HepG2 (cell line): ENCODE measurements around the gene NES. TPM values are rescaled to one million over a fixed set of nuclear protein-coding genes. Genes with fewer than 3 reads are reported as not detected.

Experiments
- ATAC-seq: fragments of 200-7000 bp; cut with Tn5 transposase; 3 replicates; pipeline ENCODE4 v1.9.1; 2020; ENCODE audit warnings: mild to moderate bottlenecking, moderate library complexity
- BruUV-seq: library from RNA; stranded (reverse); fragments of 400-500 nt; replicated peaks from 2 replicates; lab custom pipeline; 2021; lab: Mats Ljungman, UMichigan
- CTCF ChIA-PET: fragments of 300-600 bp; formaldehyde crosslinking; extraction: SDS; loops from one replicate; lab custom pipeline; 2021; ENCODE audit warnings: low total read pairs, inconsistent platforms, low intra/inter-chr PET ratio; lab: Yijun Ruan, JAX
- POLR2A ChIA-PET: fragments of 350-600 bp; sonication (Branson Sonifier 250); formaldehyde crosslinking; loops from one replicate; lab custom pipeline; 2020; ENCODE audit warnings: antibody characterized with exemption, inconsistent platforms; lab: Yijun Ruan, JAX
- DNase-seq: peaks from one replicate; pipeline ENCODE4 v3.0.0-alpha.2; 2015; ENCODE audit warnings: low spot score
- FAIRE-seq: peaks from 3 replicates; lab custom pipeline; 2011; peaks lifted over from hg19 to GRCh38; lab: Jason Lieb, UNC
- H2AFZ ChIP-seq: one replicate; pipeline ENCODE4 v1.6.1; 2011; ENCODE audit warnings: low read length, inconsistent platforms
- H3K27ac ChIP-seq: fragments of 300-600 bp; 3 replicates; pipeline ENCODE4 v1.8.0; 2011; ENCODE audit warnings: mixed run types, mild to moderate bottlenecking, mixed read lengths, low read length, inconsistent platforms; ENCODE audit not compliant: insufficient read depth; ENCODE audit errors: extremely low read length
- H3K27me3 ChIP-seq, 2 experiments: fragments of 200-600 bp in 1 of 2; 2 replicates in 1 of 2; 3 replicates in 1 of 2; pipeline versions ENCODE4 v1.6.0 to v1.8.0; 2011; ENCODE audit warnings: low read length in 2 of 2, mild to moderate bottlenecking in 2 of 2, moderate library complexity in 2 of 2, inconsistent platforms in 1 of 2; ENCODE audit not compliant: insufficient read depth in 2 of 2, control insufficient read depth in 1 of 2
- H3K36me3 ChIP-seq, 2 experiments: fragments of 200-600 bp in 1 of 2; replicated peaks in 1 of 2; 2 replicates in 1 of 2; 3 replicates in 1 of 2; pipeline versions ENCODE4 v1.5.1 to v1.8.0; 2011; ENCODE audit warnings: low read length in 2 of 2, inconsistent platforms in 1 of 2; ENCODE audit not compliant: insufficient read depth in 2 of 2, control insufficient read depth in 1 of 2
- H3K4me1 ChIP-seq: 2 replicates; pipeline ENCODE4 v1.5.1; 2012; ENCODE audit warnings: low read length, inconsistent platforms; ENCODE audit not compliant: insufficient read depth
- H3K4me2 ChIP-seq: 2 replicates; pipeline ENCODE4 v1.6.0; 2011; ENCODE audit warnings: low read depth, low read length, inconsistent platforms
- H3K4me3 ChIP-seq, 3 experiments: fragments of 200-600 bp in 1 of 3; sonication (generic), shearing (Covaris generic) in 1 of 3; replicated peaks in 1 of 3; 2 replicates each; pipeline ENCODE4 v1.5.1; 2011 to 2016; ENCODE audit warnings: low read length in 3 of 3, inconsistent platforms in 2 of 3, low read depth in 2 of 3, mild to moderate bottlenecking in 2 of 3, control low read depth in 1 of 3, mixed read lengths in 1 of 3; ENCODE audit not compliant: insufficient read depth in 1 of 3
- H3K79me2 ChIP-seq: one replicate; pipeline ENCODE4 v1.6.1; 2011; ENCODE audit warnings: low read length, inconsistent platforms; ENCODE audit not compliant: insufficient read depth
- H3K9ac ChIP-seq: 2 replicates; pipeline ENCODE4 v1.6.0; 2011; ENCODE audit warnings: mild to moderate bottlenecking, low read depth, low read length, inconsistent platforms; ENCODE audit not compliant: insufficient read depth
- H3K9me3 ChIP-seq: 2 replicates; pipeline ENCODE4 v1.5.1; 2012; ENCODE audit warnings: mild to moderate bottlenecking, low read length
- H4K20me1 ChIP-seq: 2 replicates; pipeline ENCODE4 v1.6.0; 2011; ENCODE audit warnings: inconsistent platforms, mild to moderate bottlenecking, low read length, moderate library complexity; ENCODE audit not compliant: insufficient read depth
- CAMTA2 ChIP-seq: sonication (generic); formaldehyde crosslinking; IDR thresholded peaks from 2 replicates; pipeline ENCODE4 v1.4.0; 2020; ENCODE audit warnings: mild to moderate bottlenecking, missing genetic modification reagents, borderline replicate concordance
- KDM6A ChIP-seq: IDR thresholded peaks from 2 replicates; pipeline ENCODE4 v1.6.1; 2016; ENCODE audit warnings: low read depth
- LRRFIP1 ChIP-seq: sonication (generic); formaldehyde crosslinking; conservative IDR thresholded peaks from 2 replicates; pipeline ENCODE4 v1.4.0; 2020; ENCODE audit warnings: missing genetic modification reagents
- PBX3 ChIP-seq: sonication (generic); formaldehyde crosslinking; IDR thresholded peaks from 2 replicates; pipeline ENCODE4 v1.8.1; 2023; ENCODE audit warnings: missing genetic modification reagents, inconsistent platforms, borderline replicate concordance
- POLR2AphosphoS5 ChIP-seq: IDR thresholded peaks from 2 replicates; pipeline ENCODE4 v1.6.1; 2012; ENCODE audit warnings: low read depth, low read length
- ZBTB38 ChIP-seq: sonication (generic); formaldehyde crosslinking; IDR thresholded peaks from 2 replicates; pipeline ENCODE4 v1.5.1; 2020; ENCODE audit warnings: mild to moderate bottlenecking, missing genetic modification reagents
- ZNF646 ChIP-seq: sonication (generic); formaldehyde crosslinking; IDR thresholded peaks from 2 replicates; pipeline ENCODE4 v1.9.0; 2021; ENCODE audit warnings: mild to moderate bottlenecking, missing genetic modification reagents
- WGBS: methylation state at CpG from one replicate; pipeline ENCODE4 v1.1.6; 2017; ENCODE audit warnings: low lambda C conversion rate; 5-methylcytosine and 5-hydroxymethylcytosine counted together
- in situ Hi-C: cut with HindIII; loops from 2 replicates; pipeline ENCODE4 v1.10.0; 2017; ENCODE audit warnings: low pct_unique_long_range_greater_than_20kb; ENCODE audit not compliant: extremely low pct_ligation_motif_present
- intact Hi-C: fragments of 100-400 bp; cut with micrococcal nuclease; formaldehyde crosslinking; loops from one replicate; pipeline ENCODE4 v1.10.0; 2022; ENCODE audit not compliant: unreplicated experiment
- polyA plus RNA-seq, 8 experiments: library from polyadenylated mRNA; depleted of rRNA in 3 of 8; stranded (reverse) in 7 of 8; unstranded in 1 of 8; fragments of >200 nt; fragmentation: Illumina TruSeq in 4 of 8; extraction: Trizol in 4 of 8; gene quantifications; 2 replicates each; pipeline versions ENCODE4 v1.2.1 to v1.2.3, GENCODE V29; 2011 to 2016; ENCODE audit warnings: low read depth in 4 of 8, missing spikeins in 1 of 8, mixed read lengths in 1 of 8; ENCODE audit not compliant: insufficient read depth in 1 of 8
- total RNA-seq, 5 experiments: library from RNA; depleted of rRNA; stranded (reverse); fragments of >200 nt; fragmentation: Illumina TruSeq; extraction: Trizol; gene quantifications; 2 replicates each; pipeline ENCODE4 v1.2.3, GENCODE V29; 2016; ENCODE audit warnings: low read depth in 1 of 5

Gene NES
- total and polyA plus RNA-seq, 2 of the 13 experiments (the other 11 are each of a cell fraction or from before 2014, with no cell fraction given) = 1.7 to 16.6 TPM

DNA sequence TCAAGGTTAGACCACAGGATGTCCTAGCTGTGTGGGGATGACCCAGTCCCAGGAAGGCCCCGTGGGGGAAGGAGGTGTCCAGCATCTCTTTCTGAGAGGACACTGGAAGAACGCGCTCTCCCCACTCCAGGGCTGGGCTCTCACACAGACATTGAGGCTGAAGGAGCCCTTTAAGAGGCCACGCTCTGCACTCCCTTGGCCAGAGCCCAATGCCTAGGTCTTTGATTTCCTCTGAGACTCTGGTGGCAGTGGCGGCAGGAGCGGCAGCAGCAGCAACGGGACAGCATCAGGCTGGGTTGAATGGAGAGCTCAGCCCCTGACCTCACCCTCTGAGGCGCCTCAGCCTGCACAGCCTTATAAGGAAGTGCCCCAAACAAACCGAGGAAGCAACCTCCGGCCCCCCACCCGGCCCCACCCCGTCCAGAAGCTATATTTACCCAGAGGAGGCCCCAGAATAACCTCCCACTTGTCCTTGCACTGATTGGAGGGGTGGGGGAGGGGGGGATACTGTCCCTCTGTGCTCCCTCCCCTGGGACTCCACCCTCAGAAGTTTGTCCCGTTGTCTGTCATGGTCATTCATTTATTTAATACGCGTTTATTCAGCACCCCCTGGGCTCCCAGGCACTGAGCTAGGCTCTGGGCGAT lies 12.3 kb downstream of the NES start (continued):
- TF ChIP-seq ZNF646 (CRISPR knock-in tag) (no peak), ZBTB38 (CRISPR knock-in tag) (0 out of 2 replicates have a peak, but pooled peaks have one; percentile 17), KDM6A (CRISPR knock-in tag) (no peak)

DNA sequence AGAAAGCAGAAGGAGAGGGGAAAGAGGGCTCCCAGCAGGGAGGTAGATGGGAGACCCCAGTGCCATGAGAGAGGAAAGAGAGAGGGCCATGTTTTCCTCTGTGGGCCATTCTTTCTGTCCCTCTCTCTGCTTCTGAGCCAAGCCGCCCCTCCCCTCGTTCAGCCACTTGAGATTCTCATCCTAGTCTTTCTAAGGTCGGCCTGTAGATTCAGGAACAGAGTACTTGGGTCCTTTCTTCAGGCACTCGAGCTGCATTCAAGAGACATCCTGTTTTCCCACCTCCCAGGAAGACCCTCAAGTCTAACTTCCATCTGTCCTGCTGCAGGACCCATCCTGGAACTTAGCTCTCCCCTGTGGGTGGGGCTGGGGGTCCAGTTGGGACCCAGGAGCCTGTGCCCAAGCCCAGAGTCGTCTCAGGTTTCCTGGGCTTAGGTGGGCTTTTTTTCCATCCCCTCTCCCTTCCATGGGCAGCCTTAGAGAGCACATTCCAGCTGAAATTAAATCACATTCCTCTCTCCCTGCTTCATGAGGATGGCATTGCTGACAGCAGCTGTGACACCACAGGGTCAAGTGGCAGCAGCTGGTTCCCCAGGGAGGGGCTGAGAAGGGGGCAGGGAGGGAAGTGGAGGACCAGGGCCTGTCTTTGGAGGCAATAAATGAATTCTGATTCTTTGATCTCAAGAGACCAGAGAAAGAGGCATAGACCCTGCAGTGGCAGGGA lies 13.0 kb downstream of the NES start:
- ChIA-PET CTCF (no interaction called here), POLR2A (interaction anchor here (0.9 to 11.4 kb wide), 7 partner anchors 8 to 103 kb away, joined by 3 to 189 read pairs (median 3); partner anchors contain the start of genes ISG20L2, METTL25B, MRPL24 and NAXE)
- Histone ChIP-seq H3K27ac (peak overlapping the region; percentile 35), H4K20me1 (peaks cover 7% of the 10 kb centered on the region), H3K9me3 (no peaks in the 10 kb centered on the region), H3K27me3 (no peaks in the 10 kb centered on the region; a peak in 1 of 5 replicates), H3K4me2 (peak overlapping the region; percentile 96), H3K79me2 (peaks cover 17% of the 10 kb centered on the region), H3K36me3 (peaks cover 0 to 3% of the 10 kb centered on the region in 2 experiments; a peak in 1 of 5 replicates), H3K4me1 (peaks cover 83% of the 10 kb centered on the region), H3K9ac (peak overlapping the region; percentile 59; the same call in 1 of the 2 replicates), H3K4me3 (peak overlapping the region; percentile 6 to 69 (median 47)), H2AFZ (no peak overlapping the region)
- ATAC-seq (no peak), FAIRE-seq (no peak), DNase-seq (peak; percentile 43)
- WGBS = 35% methylated on average over 5 of the region's 5 CpGs
- no TSS peak for BruUV-seq
- intact Hi-C loops (loop anchor here (10.0 kb wide), 1 partner anchor 61 kb away; the partner anchor contains the start of genes ISG20L2 and METTL25B), in situ Hi-C loops (no loop called here)
- TF ChIP-seq CAMTA2 (CRISPR knock-in tag) = no peak
- TF ChIP-seq POLR2AphosphoS5 = no peak
- no peak for TF ChIP-seq PBX3 (CRISPR knock-in tag)
- TF ChIP-seq LRRFIP1 (CRISPR knock-in tag) = no peak
